ENCODE data around the gene TMEM174.
A peak's percentile ranks its signal among the peaks of the same experiment; 100 is the strongest.
"Not testable (repeated sequence)": the region's sequence is repeated elsewhere in the genome, so short reads cannot be mapped to it uniquely, and the experiment has no call there.

The TMEM174 gene

DNA sequence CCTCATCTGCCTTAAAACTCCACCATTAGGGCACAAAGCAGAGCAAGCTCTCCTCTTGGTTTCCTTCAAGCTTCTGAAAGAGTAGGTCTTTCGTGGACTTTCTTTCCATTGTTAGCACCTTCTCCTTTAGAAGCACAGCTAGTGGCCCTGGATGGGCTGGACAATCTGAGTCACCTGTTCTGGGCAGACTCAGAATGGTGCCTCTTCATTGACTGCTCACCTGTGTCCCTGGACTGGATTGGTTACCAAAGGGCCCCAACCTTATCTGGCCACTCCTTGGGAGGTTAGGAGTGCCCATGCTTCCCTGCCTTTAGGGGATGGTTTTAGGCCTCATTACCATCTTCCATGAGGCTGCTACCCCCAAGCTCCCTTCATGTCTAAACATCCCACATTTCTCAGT, 23.2 kb downstream of the TMEM174 start:
- no peak for DNase-seq (ENCODE audit: low read depth)

DNA sequence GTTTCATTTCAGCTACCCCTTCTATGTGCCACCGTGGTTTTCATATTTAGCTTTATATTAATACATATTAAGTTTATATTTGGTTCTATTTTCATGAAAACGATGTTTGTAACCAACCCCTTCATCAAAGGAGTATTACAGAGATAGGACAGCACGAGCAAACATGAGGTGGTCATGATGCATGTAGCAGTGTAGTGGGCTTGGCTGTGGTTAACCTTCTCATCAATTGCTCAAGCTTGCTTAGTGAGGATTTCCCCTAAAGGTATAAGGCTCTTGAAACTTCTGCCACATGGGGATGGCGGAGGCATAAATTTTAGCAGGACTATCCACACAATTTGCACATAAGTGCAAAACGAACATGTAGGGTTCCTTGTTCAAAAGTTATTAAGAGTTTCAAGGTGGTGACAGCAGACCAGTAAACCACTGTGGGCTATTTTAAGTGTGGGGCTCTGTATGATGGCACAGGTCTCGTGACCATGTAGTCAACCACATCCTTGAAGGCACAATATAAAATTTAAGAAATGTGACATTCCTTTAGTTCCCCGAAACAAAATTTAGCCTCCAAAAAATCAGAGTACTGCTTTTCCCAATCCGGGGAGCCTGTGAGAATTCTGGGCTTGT, 24.8 kb downstream of the TMEM174 start:
- DNase-seq (ENCODE audit: low read depth): no peak

DNA sequence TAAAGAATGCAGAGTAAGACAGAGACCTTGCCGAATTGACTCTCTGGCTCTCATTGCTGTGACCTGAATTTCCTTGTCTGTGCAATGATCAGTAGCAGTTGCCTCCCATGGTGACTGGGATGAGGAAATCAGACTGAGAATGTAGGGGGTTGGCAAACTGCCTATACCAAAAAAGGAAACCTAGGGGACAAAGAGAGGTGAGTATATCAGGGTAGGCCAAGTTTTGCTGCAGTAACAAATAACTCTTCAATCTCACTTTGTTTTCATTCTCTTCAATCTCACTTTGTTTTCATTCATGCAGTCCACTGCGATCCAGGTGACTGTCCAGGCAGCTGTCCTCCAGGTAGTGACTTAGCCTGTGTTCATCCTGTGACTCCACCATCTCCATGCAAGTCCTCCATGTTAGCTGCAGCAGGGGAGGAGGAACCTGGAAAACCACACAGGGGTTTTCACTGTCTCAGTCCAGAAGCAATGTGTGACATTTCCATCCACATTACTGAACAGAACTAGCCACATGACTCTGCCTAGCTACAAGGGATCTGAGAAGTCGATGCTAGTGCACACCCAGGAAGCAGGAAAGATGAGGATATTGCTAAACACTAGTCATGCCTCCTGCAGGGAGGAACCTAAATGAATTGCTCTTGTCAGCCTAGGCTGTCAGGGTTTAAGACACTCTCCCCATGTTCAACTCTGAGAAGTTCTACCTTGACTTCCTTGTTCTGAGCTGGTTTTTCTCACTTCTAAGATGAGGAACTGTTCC, 26.0 kb downstream of the TMEM174 start:
- DNase-seq (ENCODE audit: low read depth): no peak

DNA sequence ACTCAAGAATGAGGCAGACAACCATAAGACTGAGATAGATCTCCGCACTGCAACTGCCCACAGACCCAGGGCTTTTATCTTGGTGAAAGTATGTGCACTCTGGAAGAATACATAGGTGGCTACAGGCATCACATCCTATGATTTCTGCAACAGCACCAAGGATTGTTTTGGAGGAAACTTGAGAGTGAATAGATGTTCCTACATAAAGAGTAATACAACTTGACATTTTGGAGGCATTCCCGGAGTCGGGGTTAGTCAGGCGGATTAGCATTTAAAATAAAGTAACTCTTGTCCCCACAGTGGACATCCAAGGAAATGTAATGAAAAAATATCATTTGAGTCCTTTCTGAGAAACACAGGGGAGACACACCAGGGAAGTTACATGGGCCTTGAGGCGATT, 26.7 kb downstream of the TMEM174 start:
- DNase-seq (ENCODE audit: low read depth): no peak

DNA sequence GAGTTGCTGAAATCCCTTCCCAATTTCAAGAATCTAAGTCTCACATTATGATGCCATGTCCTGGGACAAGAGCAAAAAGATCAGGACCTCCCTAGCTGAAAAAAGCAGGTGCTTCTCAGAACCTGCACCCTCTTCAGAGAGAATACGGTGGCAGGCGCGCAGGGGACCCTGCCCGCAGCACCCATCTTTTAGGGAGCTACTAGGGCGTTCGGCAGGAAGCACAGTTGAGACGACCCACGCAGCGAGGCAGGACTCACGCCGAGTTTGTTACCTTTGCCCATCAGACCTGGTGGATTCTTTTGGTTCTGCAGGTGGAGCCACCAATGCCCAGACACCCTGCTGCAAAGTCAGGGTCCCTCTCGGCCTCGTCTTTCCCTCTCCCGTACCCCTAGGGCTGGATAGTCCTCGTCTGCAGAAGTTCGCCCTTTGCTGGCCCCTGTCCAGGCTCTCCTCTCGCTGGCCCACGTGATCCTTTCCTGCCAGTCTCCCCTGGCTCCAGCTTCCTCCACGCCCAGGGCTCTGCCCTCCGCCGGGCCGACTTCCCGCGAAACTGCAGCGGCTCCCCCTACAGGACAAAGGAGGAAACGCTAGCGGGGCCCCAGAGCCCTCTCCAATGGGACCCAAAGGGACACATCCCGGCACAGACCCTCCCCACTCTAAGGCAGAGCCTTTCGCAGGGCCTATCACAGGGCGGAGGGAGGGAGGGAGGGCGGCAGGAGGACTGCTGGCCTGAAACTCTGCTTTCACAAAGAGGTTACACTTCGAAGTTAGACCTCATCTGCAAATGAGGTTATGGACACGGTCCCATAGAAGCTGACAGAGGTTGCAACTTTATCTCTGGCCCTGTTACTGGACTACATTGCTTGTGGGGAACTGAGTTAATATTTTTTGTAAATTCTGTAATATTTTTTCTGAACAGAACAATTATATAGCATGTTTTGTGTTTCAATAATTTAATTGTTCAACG, 28.8 kb downstream of the TMEM174 start:
- peak; percentile 56 for DNase-seq (ENCODE audit: low read depth)

DNA sequence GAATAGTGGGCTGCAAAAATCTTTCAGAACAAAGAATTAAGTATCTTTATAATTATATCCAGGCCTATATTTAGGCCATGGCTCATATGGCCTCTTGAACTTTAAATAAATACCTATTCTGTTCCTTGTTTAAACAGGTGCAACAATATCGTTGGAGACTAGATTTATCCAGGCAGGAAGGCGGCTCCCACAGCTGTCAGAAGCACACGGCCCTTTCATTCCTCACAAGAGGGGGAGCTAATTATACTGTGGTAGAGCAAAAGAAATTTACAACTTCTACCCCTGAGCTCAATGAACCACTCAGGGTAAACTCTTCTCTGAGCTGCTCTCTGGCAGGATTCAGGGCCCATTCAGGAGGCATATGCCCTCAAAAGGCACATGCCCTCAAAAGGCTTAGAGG, 31.3 kb downstream of the TMEM174 start:
- DNase-seq (ENCODE audit: low read depth): no peak

DNA sequence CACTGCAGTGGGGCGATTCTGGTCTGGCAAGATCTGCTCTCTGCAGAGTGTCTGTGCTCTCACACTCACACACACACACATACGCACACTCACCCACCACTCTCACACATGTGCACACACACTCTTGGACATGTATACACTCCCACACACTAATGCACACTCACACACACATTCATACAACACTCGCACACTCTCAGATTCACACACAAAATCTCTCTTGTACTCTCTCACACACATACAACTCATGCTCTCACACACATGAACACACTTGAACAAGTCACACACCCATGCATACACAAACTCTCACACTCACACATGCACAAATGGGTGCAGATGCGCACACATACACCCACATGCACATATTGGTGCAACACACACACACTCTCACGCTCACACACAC, 31.7 kb downstream of the TMEM174 start:
- DNase-seq (ENCODE audit: low read depth): no peak

DNA sequence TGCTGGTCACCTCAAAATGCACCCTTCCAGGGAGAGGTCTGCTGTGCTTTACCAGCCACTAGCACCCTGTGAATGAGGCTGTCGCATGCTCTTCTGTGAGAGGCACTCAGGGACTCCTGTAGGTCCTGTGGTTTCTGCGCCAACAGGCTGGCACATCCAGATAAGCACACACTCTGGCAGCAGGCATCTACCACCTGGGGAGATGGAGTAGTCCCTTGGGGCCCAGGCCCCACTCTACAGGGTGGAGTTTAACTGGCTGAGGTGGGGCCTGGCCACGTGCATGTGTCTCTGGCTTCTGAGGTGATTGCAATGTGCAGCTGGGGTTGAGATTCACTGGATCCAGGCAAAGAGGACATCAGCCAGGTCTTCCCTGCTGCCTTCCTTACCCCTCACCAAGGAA, 32.3 kb downstream of the TMEM174 start:
- no peak for DNase-seq (ENCODE audit: low read depth)

DNA sequence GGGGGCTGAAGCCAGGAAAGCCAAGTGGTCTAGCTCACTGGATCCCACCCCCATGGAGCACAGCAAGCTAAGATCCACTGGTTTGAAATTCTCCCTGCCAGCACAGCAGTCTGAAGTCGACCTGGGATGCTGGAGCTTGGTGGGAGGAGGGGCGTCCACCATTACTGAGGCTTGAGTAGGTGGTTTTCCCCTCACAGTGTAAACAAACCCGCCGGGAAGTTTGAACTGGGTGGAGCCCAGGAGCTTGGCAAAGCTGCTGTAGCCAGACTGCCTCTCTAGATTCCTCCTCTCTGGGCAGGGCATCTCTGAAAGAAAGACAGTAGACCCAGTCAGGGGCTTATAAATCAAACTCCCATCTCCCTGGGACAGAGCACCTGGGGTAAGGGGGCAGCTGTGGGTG, 34.2 kb downstream of the TMEM174 start:
- DNase-seq (ENCODE audit: low read depth): not testable (repeated sequence)

DNA sequence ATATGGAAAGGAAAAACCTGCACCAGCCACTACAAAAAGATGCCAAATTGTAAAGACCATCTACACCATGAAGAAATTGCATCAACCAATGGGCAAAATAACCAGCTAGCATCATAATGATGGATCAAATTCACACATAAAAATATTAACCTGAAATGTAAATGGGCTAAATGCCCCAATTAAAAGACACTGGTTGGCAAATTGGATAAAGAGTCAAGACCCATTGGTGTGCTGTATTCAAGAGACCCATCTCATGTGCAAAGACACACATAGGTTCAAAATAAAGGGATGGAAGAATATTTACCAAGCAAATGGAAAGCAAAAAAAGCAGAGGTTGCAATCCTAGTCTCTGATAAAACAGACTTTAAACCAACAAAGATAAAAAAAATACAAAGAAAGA, 36.1 kb downstream of the TMEM174 start:
- not testable (repeated sequence) for DNase-seq (ENCODE audit: low read depth)

DNA sequence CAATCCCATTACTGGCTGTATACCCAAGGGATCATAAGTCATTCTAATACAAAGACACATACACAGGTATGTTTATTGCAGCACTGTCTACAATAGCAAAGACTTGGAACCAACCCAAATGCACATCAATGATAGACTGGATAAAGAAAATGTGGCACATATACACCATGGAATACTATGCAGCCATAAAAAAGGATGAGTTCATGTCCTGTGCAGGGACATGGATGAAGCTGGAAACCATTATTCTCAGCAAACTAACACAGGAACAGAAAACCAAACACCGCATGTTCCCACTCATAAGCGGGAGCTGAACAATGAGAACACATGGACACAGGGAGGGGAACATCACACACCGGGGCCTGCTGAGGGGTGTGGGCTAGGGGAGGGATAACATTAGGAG, 39.7 kb downstream of the TMEM174 start:
- not testable (repeated sequence) for DNase-seq (ENCODE audit: low read depth)

DNA sequence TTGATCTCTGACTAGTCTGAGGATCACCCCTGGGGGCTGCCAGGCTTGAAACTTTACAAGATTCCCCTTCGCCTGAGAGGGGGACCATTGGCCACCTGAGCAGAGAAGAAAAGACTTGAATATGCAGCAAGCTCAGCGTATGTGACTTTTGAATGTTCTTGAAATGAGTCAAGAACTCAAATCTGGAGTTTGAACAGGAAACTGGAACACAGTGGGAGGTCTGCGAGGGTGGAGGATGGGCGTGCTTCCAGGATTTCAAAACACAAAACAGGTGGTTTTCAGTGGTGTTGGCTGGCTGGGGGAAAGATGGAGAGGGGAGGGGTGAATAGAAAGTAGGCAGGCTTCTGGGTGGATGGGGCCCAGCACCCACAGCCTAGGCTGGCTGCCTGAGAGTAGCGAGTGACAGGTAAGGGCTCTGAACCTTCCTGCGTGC, 40.6 kb downstream of the TMEM174 start:
- no peak for DNase-seq (ENCODE audit: low read depth)

DNA sequence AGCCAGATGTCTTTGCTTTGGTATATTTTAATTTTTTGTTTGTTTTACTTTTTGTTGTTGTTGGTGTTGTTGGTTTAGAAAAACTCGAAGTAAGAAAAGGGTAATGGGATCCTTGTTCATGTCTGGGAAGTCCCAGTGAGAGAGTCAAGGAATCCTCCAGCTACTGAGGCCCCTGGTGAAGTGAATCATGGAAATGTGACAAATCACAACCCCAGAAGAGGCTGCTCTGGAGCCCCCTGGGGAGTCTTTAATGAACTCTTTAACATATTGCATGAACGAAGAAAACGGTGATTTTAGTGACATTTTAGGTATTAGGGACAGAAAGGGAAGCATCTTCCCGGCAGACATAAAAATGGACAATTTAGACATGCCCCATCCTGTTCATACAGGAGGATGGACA, 41.3 kb downstream of the TMEM174 start:
- DNase-seq (ENCODE audit: low read depth): no peak

DNA sequence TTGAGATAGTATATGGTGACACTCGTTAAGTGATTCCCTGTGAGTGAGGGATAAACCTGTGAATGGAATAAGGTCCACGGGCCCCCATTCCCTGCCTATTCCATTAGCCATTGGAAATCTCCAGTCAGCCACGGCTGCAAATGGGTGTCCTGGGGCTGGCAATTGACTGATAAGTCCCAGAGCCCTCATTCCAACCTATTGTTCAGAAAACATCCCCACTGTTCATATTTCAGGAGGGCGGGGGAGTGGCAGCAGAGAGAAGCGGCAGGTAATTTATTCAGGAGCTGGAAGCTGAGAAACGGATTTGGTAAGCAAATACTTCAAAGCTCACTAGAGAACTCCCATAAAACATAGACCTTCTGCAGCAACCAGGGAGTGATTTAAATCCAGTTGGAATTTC, 42.0 kb downstream of the TMEM174 start:
- no peak for DNase-seq (ENCODE audit: low read depth)

DNA sequence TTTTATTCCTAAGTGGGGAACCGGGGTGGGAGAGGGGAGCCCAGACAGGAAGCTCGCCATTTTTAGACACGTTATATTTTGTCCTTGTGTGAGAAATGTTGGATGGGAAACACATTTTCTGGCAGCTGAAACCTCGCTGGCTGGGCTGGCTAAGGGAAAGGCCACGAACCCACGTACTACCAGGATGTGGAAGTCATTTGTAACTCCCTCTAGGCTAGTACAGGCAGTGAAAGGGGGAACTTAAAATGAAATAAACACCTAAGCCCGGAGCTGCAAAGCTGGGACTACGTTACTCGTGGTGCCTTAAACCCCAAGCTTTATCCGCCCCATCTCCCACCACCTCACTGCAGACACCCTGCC, 42.5 kb downstream of the TMEM174 start:
- no peak for DNase-seq (ENCODE audit: low read depth)

DNA sequence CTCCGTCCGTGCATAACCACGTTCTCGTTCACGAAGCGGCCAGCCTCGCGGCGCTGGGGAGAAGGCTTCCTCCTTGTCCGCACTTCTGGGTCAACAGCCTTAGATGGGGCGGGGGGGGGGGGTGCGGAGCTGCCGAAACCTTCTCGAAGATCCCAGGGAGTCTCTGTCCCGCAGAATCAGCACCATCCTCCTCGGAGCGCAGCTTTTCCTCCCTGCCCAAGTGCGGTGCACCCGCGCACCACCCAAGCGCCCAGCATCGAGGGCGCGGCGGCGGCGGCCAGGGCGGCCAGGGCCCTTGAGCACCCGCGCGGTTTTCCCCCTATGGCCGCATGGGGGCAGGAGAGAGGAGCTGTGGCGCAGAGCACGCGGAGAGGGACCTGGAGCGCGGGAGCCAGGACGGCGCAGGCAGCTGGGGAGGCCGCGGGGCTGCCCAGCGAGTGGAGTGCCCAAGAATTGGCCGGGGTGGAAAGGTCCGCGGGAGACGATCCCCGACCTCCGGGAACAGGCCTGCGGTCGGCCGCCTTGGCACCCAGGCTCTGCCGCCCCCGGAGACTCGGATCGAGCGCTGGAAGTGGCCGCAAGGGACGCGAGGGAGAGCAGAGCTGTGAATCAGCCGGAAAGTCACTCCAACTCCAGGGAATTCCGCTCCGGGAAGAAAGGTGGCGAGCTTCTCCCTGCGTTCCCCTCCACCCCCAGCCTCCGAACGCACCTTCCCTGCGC, 43.1 kb downstream of the TMEM174 start:
- DNase-seq (ENCODE audit: low read depth): peak; percentile 49

DNA sequence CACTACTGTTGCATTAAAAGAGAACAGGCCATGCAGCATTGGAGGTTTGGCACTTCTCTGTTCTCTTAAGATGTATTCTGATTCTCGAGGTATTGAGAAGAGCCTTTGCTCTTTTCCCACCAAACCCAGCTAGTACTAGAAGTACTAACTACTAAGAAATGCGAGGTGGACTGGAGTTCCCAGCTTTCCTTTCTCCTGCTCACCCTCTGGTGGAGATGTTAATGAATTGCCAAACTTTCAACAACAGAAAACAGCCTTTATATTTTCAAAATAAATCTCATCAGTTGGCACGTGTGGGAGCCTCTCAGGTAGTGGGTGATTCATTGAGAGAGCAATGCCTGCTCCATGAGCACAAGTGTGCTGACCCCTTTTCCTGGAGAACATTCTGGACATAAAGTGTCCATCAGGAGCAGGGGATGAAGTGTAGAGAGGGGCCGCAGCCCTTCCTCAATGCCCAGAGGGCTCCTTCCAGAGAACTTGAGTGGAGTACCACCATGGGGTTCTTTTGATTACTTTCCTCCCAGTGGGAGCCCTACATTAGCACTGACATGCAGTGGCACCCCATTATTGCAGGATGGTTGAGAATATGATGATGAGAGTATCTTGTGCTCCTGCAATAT, 45.7 kb downstream of the TMEM174 start:
- no peak for DNase-seq (ENCODE audit: low read depth)

DNA sequence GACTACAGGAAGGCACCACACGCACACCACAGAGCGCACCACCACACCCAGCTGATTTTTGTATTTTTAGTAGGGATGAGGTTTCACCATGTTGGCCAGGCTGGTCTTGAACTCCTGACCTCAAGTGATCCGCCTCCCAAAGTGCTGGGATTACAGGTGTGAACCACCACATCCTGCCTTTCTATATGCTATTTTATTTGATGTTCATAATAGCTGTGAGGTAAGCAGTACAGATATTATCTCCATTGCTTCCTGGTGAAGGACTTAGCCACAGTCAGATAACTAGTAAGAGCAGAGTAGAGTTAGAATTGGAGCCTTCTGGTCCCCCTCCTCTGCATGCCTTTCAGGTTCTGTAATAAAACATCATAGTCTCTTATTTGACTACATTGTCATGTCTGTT, 46.3 kb downstream of the TMEM174 start:
- not testable (repeated sequence) for DNase-seq (ENCODE audit: low read depth)

DNA sequence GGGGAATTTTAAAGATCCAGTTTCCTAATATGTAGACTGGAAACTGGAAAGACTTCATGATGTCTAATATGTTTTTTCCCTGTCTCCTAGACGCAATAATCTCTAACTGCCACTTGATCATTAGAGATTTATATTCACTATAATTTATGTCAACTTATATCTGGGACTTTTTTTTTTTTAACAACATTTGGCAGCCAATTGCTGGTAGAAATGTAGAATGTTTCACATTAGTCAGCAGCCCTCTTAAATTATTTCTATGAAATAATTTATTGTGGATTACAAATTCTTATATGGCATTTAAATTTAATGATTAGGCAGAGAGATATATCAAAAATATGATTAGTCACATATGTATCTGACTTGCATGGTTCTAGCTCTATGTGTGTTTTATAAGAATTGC, 48.2 kb downstream of the TMEM174 start:
- no peak for DNase-seq (ENCODE audit: low read depth)

DNA sequence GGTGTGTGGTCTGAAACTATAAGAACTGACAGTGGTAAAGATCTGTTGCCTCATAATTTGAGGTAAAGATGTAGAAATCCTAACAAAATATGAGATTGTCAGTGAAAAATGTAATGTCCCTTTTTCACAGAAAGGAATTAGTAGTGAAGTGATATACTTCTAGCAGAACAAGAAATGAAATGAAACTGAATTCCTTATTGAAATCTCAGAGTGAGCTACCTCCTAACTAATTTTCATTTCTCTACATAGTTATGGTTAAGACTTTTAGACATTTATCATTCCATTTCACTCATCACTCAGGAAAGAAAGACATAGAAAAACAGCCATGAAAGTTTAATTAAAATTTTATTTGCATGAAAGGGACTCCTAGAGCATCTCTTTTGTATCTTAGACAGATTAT, 48.7 kb downstream of the TMEM174 start:
- DNase-seq (ENCODE audit: low read depth): no peak

DNA sequence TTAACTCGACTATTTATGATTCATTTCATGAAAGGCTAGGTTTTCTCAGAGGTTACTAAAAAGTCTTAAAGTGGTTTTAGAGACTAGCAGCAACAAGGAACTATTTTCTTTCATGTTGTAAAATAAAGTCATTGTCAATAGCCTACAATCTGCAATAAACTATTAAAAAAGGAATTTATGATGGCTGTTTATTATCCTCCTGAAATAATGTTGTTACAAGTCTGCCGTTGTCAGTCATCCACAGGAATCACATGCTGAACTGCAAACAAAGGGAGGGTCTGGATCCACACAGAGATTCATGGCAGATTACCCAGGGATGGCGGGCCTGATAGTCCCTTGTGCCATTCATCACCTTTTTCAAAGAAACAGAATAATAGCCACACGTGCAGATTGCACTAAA, 49.2 kb downstream of the TMEM174 start:
- DNase-seq (ENCODE audit: low read depth): no peak
